Skin epidermis (tissue), 12 donors: ENCODE results near the gene ANKRD50.

ENCODE experiments used
- H3K27ac ChIP-seq, 21 experiments: fragments of 200-600 bp; sonication (generic) in 11 of 21; one replicate each; pipeline ENCODE4 v1.5.0; 2020; ENCODE audit warnings: mild to moderate bottlenecking in 3 of 21, inconsistent platforms in 2 of 21, moderate library complexity in 2 of 21
- H3K4me3 ChIP-seq, 7 experiments: fragments of 200-600 bp; sonication (generic) in 2 of 7; one replicate each; pipeline ENCODE4 v1.5.0; 2020; ENCODE audit warnings: inconsistent platforms in 2 of 7, mild to moderate bottlenecking in 2 of 7, moderate library complexity in 1 of 7

The ANKRD50 gene

GRCh38 chr4:124640022-124640730 lies 72.4 kb downstream of the ANKRD50 start:
- no peak overlapping the region for H3K27ac ChIP-seq

GRCh38 chr4:124637321-124637720 lies 75.2 kb downstream of the ANKRD50 start:
- no peak overlapping the region for H3K27ac ChIP-seq
- no peak overlapping the region for H3K4me3 ChIP-seq

More at GRCh38 chr4:124640022-124640730, 72.4 kb downstream of the ANKRD50 start:
- no peak overlapping the region for H3K4me3 ChIP-seq

- Histone ChIP-seq H3K27ac (no peak overlapping the region), H3K4me3 (no peak overlapping the region)
These were observed 75.7 kb downstream of the ANKRD50 start for GRCh38 chr4:124636788-124637187.

- no peak overlapping the region for H3K27ac ChIP-seq
- H3K4me3 ChIP-seq = no peak overlapping the region
These were observed 77.2 kb downstream of the ANKRD50 start for GRCh38 chr4:124635331-124635730.

GRCh38 chr4:124633285-124633941 lies 79.1 kb downstream of the ANKRD50 start:
- H3K27ac ChIP-seq = peak overlapping the region in 1 of 21 experiments; percentile 56
- H3K4me3 ChIP-seq = no peak overlapping the region

GRCh38 chr4:124632439-124632838 lies 80.1 kb downstream of the ANKRD50 start:
- Histone ChIP-seq H3K4me3 (no peak overlapping the region), H3K27ac (peak overlapping the region in 1 of 21 experiments; percentile 56)

GRCh38 chr4:124631760-124632159 lies 80.8 kb downstream of the ANKRD50 start:
- no peak overlapping the region for H3K27ac ChIP-seq
- no peak overlapping the region for H3K4me3 ChIP-seq

GRCh38 chr4:124629681-124630080 lies 82.9 kb downstream of the ANKRD50 start:
- Histone ChIP-seq H3K4me3 (no peak overlapping the region), H3K27ac (no peak overlapping the region)
